ENCODE measurements around the gene TMEM198. TPM values are rescaled to one million over a fixed set of nuclear protein-coding genes. Genes with fewer than 3 reads are reported as not detected.

Gene TMEM198
- total and polyA plus RNA-seq, 12 donors, result 3.3 to 16.2 (median 10.2) TPM

DNA sequence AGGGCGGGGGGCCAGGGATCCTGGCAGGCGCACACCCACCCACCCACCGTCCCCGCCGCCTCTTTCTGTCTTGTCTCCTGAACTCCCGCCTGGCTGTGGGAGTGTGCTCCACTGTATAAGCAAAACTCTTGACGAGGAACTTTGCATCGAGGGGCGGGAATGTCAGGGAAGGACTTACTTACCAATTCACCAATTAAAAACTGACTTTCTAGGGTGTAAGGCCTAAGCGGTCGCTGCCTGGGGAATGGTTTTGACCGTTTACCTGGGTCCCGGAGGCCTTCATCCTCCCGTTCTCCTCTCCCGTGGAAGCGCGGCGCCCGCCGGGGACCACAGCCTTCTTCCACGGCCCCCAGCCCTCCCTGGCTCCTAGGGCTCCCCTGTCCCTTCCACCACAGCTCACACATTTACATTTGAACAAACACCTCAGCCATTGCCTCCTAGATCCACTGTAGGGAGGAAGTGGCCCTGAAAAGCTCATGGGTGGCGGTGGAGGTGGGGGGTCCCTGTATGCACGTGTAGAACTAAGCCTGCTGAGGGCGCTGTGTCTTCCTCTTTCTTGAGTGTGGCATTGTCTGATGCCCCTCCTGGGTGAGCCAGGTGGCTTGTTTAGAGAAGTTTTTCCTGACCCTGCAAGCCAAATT, 20.7 kb upstream of the TMEM198 start:
- no peak for TF ChIP-seq POLR2A (IDR thresholded peaks at IDR 0.05)
- TF ChIP-seq, protein P1, sequence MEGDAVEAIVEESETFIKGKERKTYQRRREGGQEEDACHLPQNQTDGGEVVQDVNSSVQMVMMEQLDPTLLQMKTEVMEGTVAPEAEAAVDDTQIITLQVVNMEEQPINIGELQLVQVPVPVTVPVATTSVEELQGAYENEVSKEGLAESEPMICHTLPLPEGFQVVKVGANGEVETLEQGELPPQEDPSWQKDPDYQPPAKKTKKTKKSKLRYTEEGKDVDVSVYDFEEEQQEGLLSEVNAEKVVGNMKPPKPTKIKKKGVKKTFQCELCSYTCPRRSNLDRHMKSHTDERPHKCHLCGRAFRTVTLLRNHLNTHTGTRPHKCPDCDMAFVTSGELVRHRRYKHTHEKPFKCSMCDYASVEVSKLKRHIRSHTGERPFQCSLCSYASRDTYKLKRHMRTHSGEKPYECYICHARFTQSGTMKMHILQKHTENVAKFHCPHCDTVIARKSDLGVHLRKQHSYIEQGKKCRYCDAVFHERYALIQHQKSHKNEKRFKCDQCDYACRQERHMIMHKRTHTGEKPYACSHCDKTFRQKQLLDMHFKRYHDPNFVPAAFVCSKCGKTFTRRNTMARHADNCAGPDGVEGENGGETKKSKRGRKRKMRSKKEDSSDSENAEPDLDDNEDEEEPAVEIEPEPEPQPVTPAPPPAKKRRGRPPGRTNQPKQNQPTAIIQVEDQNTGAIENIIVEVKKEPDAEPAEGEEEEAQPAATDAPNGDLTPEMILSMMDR (IDR thresholded peaks at IDR 0.05), result no peak
- peak overlapping the region in 1 of 5 donors; percentile 57 for H3K27ac ChIP-seq
- intact Hi-C loops (cut with DNase I), result no loop called here
- no peaks in the 10 kb centered on the region for H3K36me3 ChIP-seq (replicated peaks in 1 of 2)
- peaks cover 0 to 26% of the 10 kb centered on the region in 2 donors for H3K4me1 ChIP-seq (replicated peaks in 1 of 2)
- H3K9me3 ChIP-seq (replicated peaks in 1 of 3), result no peaks in the 10 kb centered on the region
- peak overlapping the region in 1 of 4 donors; percentile 25 for H3K4me3 ChIP-seq
- peaks cover 62% of the 10 kb centered on the region for H3K27me3 ChIP-seq
- no peak for DNase-seq
- WGBS, 4 donors, result 25 to 40% (median 34%) methylated on average over 15 to 24 of the region's 24 CpGs

DNA sequence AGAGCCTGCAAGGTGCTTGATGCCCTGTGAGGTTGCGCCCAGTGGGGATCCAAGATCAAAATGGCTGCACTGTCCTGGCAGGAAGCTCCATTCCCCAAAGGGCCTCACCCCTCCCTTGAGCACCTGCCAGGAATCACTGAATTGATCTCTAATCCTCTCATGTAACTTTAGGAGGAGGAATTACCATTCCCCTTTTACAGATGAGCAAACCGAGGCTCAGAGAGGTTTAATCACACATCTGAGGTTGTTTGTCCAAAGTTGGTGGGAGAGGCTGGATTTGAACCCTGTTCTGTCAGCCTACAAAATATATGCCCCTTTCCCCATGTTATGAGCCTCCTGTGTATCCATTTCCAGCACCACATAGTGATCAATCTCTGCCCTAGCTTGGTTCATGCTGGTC, 19.0 kb upstream of the TMEM198 start:
- H3K4me3 ChIP-seq, result no peak overlapping the region
- no peak for DNase-seq
- no peaks in the 10 kb centered on the region for H3K36me3 ChIP-seq (replicated peaks in 1 of 2)
- 79 to 90% (median 89%) methylated on average over 2 of the region's 2 CpGs for WGBS, 4 donors
- intact Hi-C loops (cut with DNase I), result loop anchor here (5.0 kb wide), 3 partner anchors 33 to 123 kb away; no protein-coding TSS in a partner anchor
- H3K27me3 ChIP-seq, result peaks cover 67% of the 10 kb centered on the region
- peaks cover 0 to 26% of the 10 kb centered on the region in 2 donors for H3K4me1 ChIP-seq (replicated peaks in 1 of 2)
- TF ChIP-seq POLR2A (IDR thresholded peaks at IDR 0.05), result no peak
- TF ChIP-seq, protein P1 (IDR thresholded peaks at IDR 0.05), result no peak
- no peaks in the 10 kb centered on the region for H3K9me3 ChIP-seq (replicated peaks in 1 of 3)
- no peak overlapping the region for H3K27ac ChIP-seq

DNA sequence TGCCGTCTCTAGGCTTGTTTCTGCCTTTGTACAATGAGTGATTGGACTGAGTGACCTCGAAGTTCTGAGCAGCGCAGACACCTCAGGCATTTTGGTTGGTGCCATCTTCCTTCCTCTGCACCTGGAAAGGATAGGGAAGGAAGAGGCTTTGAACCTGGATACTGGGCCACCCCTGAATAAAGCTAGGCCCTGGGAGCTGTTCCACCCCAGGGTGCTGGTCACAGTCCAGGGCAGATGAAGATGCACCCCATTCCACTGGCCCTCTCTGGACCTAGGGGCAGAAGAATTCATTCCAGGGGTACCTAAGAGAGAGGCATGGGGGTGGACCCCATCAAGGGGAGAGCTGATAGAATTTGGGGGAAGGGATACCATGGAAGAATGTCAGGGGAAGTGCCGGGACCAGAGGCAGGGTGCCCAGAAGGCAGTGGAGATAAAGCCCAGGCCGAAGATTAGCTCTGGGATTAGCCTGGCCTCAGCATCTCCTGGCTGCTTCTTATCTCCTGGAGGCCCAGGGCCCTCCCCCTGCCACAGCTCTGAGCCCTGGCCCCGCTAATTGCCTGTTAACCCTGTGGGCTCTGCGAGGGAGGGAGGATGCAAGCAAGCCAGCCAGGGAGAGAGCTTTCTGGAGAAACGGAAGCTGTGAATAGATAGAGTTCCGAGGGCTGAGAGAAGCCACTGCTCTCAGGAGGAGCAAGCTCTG, 18.1 kb upstream of the TMEM198 start:
- Histone ChIP-seq H3K27me3 (peaks cover 63% of the 10 kb centered on the region), H3K4me1 (replicated peaks in 1 of 2) (peaks cover 0 to 25% of the 10 kb centered on the region in 2 donors)
- DNase-seq, result no peak

More for the DNA sequence above, 18.1 kb upstream of the TMEM198 start:
- intact Hi-C loops (cut with DNase I), result loop anchor here (5.0 kb wide), 3 partner anchors 33 to 123 kb away; no protein-coding TSS in a partner anchor
- TF ChIP-seq POLR2A (IDR thresholded peaks at IDR 0.05), result no peak
- TF ChIP-seq, protein P1 (IDR thresholded peaks at IDR 0.05), result no peak
- no peaks in the 10 kb centered on the region for H3K36me3 ChIP-seq (replicated peaks in 1 of 2)
- peak overlapping the region in 1 of 5 donors; percentile 66 for H3K27ac ChIP-seq
- 43 to 66% (median 51%) methylated on average over 9 of the region's 9 CpGs for WGBS, 4 donors
- H3K4me3 ChIP-seq, result no peak overlapping the region
- H3K9me3 ChIP-seq (replicated peaks in 1 of 3), result no peaks in the 10 kb centered on the region
